Kidney (tissue), 14 donors: Measurements from ENCODE around the gene MITF. TPM values are rescaled to one million over a fixed set of nuclear protein-coding genes. Genes with fewer than 3 reads are reported as not detected.

ENCODE experiments used
- DNase-seq, 5 donors: peaks; one replicate each; pipeline ENCODE4 v3.0.0-alpha.2; 2013 to 2020
- FAIRE-seq: peaks from 2 replicates; lab custom pipeline; 2012; peaks lifted over from hg19 to GRCh38; lab: Jason Lieb, UNC
- H3K27ac ChIP-seq, 2 donors: one replicate each; pipeline ENCODE4 v1.7.0; 2013; ENCODE audit warnings: low read depth in 2 of 2, low read length in 2 of 2, inconsistent platforms in 1 of 2
- H3K27me3 ChIP-seq: one replicate; pipeline ENCODE4 v1.7.1; 2013; ENCODE audit warnings: low read length, inconsistent platforms; ENCODE audit not compliant: control insufficient read depth, insufficient read depth
- H3K36me3 ChIP-seq, 3 donors: one replicate each; pipeline versions ENCODE4 v1.7.0 to v1.7.1; 2013; ENCODE audit warnings: low read length in 3 of 3, control low read depth in 1 of 3, inconsistent platforms in 1 of 3; ENCODE audit not compliant: insufficient read depth in 3 of 3, control insufficient read depth in 2 of 3
- H3K4me1 ChIP-seq, 3 donors: one replicate each; pipeline versions ENCODE4 v1.7.0 to v1.7.1; 2013; ENCODE audit warnings: low read length in 3 of 3, inconsistent platforms in 1 of 3, low read depth in 1 of 3; ENCODE audit not compliant: control insufficient read depth in 2 of 3, insufficient read depth in 2 of 3
- H3K4me3 ChIP-seq, 3 donors: one replicate each; pipeline versions ENCODE4 v1.7.0 to v1.8.1; 2013; ENCODE audit warnings: low read length in 3 of 3, control low read depth in 1 of 3, inconsistent platforms in 1 of 3
- H3K9ac ChIP-seq, 3 donors: one replicate each; pipeline versions ENCODE4 v1.7.0 to v1.7.1; 2013; ENCODE audit warnings: low read length in 3 of 3, control low read depth in 1 of 3, inconsistent platforms in 1 of 3
- H3K9me3 ChIP-seq, 3 donors: one replicate each; pipeline versions ENCODE4 v1.7.0 to v1.7.1; 2013; ENCODE audit warnings: low read length in 3 of 3, control low read depth in 1 of 3, inconsistent platforms in 1 of 3; ENCODE audit not compliant: control insufficient read depth in 2 of 3, insufficient read depth in 1 of 3
- CTCF ChIP-seq: IDR thresholded peaks from 3 replicates; pipeline ENCODE4 v1.5.1; 2012; ENCODE audit warnings: mild to moderate bottlenecking, moderate library complexity, borderline replicate concordance; ENCODE audit not compliant: insufficient read depth; ENCODE audit errors: extremely low read depth
- intact Hi-C: fragments of 100-400 bp; cut with DNase I; formaldehyde crosslinking; loops from one replicate; pipeline ENCODE4 v1.11.1; 2022
- polyA plus RNA-seq: library from polyadenylated mRNA; stranded (reverse); fragments of 350-450 nt; fragmentation: Illumina TruSeq; extraction: RNeasy Lipid Tissue Mini Kit (QIAGEN cat#74804); gene quantifications from one replicate; pipeline ENCODE4 v1.2.3, GENCODE V29; 2014; ENCODE audit warnings: low read depth, low replicate concordance; ENCODE audit not compliant: insufficient read depth
- total RNA-seq: library from RNA; stranded (reverse); fragmentation: NEBNext Ultra II Directional; extraction: Animal tissue kit (Norgen Biotek cat#: 25700); gene quantifications from one replicate; pipeline ENCODE4 v1.2.1, GENCODE V29; 2021
- donor health status: control.
- donor health status: control.
- donor health status: control.
- donor health status: control.
- donor health status: control.
- donor health status: DM: yes; HTN: yes; CAD: no.
- donor health status: Normal renal cell carcinoma (clear cell type).

Gene MITF
- total and polyA plus RNA-seq, 2 donors from 2014 or later, result 14.1 to 52.6 TPM

DNA sequence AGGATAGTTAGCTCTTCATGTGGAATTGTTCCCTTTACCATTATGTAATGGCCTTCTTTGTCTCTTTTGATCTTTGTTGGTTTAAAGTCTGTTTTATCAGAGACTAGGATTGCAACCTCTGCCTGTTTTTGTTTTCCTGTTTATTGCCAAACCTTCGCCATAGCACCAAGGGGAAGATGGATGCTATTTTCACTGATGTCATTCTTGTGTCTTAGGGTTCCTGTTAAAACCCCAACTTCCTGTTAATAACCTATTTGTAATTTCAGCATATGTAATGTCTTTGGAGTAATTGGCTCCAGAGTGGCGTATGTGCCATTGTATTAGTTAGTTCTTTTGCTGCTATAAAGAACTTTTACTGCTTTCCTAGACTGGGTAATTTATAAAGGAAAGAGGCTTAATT is 271.1 kb downstream of the MITF start:
- TF ChIP-seq CTCF, result no peak
- no peaks in the 10 kb centered on the region for H3K4me1 ChIP-seq
- no peak overlapping the region for H3K9ac ChIP-seq
- DNase-seq (no peak), FAIRE-seq (no peak)
- no peaks in the 10 kb centered on the region for H3K27me3 ChIP-seq
- intact Hi-C loops, result no loop called here
- H3K36me3 ChIP-seq, result no peaks in the 10 kb centered on the region
- no peak overlapping the region for H3K4me3 ChIP-seq
- no peaks in the 10 kb centered on the region for H3K9me3 ChIP-seq
- H3K27ac ChIP-seq, result no peak overlapping the region

- H3K9ac ChIP-seq, result no peak overlapping the region
- FAIRE-seq (no peak), DNase-seq (no peak)
- H3K27me3 ChIP-seq, result no peaks in the 10 kb centered on the region
- no peaks in the 10 kb centered on the region for H3K9me3 ChIP-seq
- no peaks in the 10 kb centered on the region for H3K36me3 ChIP-seq
- no peaks in the 10 kb centered on the region for H3K4me1 ChIP-seq
- intact Hi-C loops, result no loop called here
- no peak overlapping the region for H3K4me3 ChIP-seq
- no peak overlapping the region for H3K27ac ChIP-seq
- no peak for TF ChIP-seq CTCF
Observed at GRCh38 chr3:70011582-70011981, 272.3 kb downstream of the MITF start.
